PC-3 (cell line): ENCODE measurements around the gene ZC3HAV1L. TPM values are rescaled to one million over a fixed set of nuclear protein-coding genes. Genes with fewer than 3 reads are reported as not detected.

Experiments
- ATAC-seq: fragments of 200-7000 bp; cut with Tn5 transposase; 2 replicates; pipeline ENCODE4 v1.9.1; 2020; ENCODE audit warnings: mild to moderate bottlenecking, moderate library complexity
- BruUV-seq: library from RNA; stranded (reverse); fragments of 400-500 nt; replicated peaks from 2 replicates; lab custom pipeline; 2021; lab: Mats Ljungman, UMichigan
- CTCF ChIA-PET: fragments of 300-600 bp; sonication (Branson Sonifier 250); formaldehyde crosslinking; loops from one replicate; lab custom pipeline; 2022; ENCODE audit warnings: antibody characterized with exemption; lab: Charles Lee
- POLR2A ChIA-PET: fragments of 300-600 bp; sonication (Branson Sonifier 250); formaldehyde crosslinking; loops from one replicate; lab custom pipeline; 2022; ENCODE audit warnings: antibody characterized with exemption; ENCODE audit not compliant: unreplicated experiment; lab: Charles Lee
- DNase-seq: peaks from one replicate; pipeline ENCODE4 v3.0.0-alpha.2; 2015
- H2AFZ ChIP-seq: fragments of 300-600 bp; sonication (generic); 2 replicates; pipeline ENCODE4 v1.6.0; 2016; ENCODE audit warnings: antibody characterized with exemption, low read length
- H3F3A ChIP-seq: fragments of 300-600 bp; sonication (generic); one replicate; pipeline ENCODE4 v1.6.0; 2017; ENCODE audit warnings: antibody characterized with exemption, low read length, control low read depth, mild to moderate bottlenecking; ENCODE audit not compliant: unreplicated experiment
- H3K27ac ChIP-seq: fragments of 300-600 bp; sonication (generic); 2 replicates; pipeline ENCODE4 v1.5.1; 2016; ENCODE audit warnings: mild to moderate bottlenecking, low read length
- H3K27me3 ChIP-seq: fragments of 300-600 bp; sonication (generic); 2 replicates; pipeline ENCODE4 v1.6.1; 2016; ENCODE audit warnings: low read length, mixed read lengths
- H3K36me3 ChIP-seq: fragments of 300-600 bp; sonication (generic); 2 replicates; pipeline ENCODE4 v1.6.1; 2016; ENCODE audit warnings: low read depth, mixed run types, low read length, mixed read lengths
- H3K4me1 ChIP-seq: fragments of 300-600 bp; sonication (generic); 2 replicates; pipeline ENCODE4 v1.5.1; 2016; ENCODE audit warnings: low read length; ENCODE audit not compliant: insufficient read depth
- H3K4me2 ChIP-seq: fragments of 300-600 bp; sonication (generic); 2 replicates; pipeline ENCODE4 v1.6.0; 2016; ENCODE audit warnings: low read length
- H3K4me3 ChIP-seq: fragments of 300-600 bp; sonication (generic); 2 replicates; pipeline ENCODE4 v1.5.1; 2016; ENCODE audit warnings: mild to moderate bottlenecking, low read length, mixed read lengths
- H3K79me2 ChIP-seq: fragments of 300-600 bp; sonication (generic); 2 replicates; pipeline ENCODE4 v1.6.1; 2017; ENCODE audit warnings: low read length, mixed read lengths
- H3K9ac ChIP-seq: fragments of 300-600 bp; sonication (generic); 2 replicates; pipeline ENCODE4 v1.6.0; 2016; ENCODE audit warnings: mild to moderate bottlenecking, low read length
- H3K9me2 ChIP-seq: fragments of 300-600 bp; sonication (generic); replicated peaks from 2 replicates; pipeline ENCODE4 v1.6.1; 2016; ENCODE audit warnings: mixed run types, low read length, mixed read lengths
- H3K9me3 ChIP-seq: fragments of 300-600 bp; sonication (generic); 2 replicates; pipeline ENCODE4 v1.6.1; 2016; ENCODE audit warnings: low read length, mixed read lengths
- H4K20me1 ChIP-seq: fragments of 300-600 bp; sonication (generic); 2 replicates; pipeline ENCODE4 v1.6.1; 2016; ENCODE audit warnings: low read length, mixed read lengths
- EZH2 ChIP-seq: fragments of 300-600 bp; sonication (generic); IDR thresholded peaks from one replicate; pipeline ENCODE4 v1.6.1; 2017; ENCODE audit warnings: antibody characterized with exemption, mild to moderate bottlenecking, low read length; ENCODE audit not compliant: unreplicated experiment
- EZH2phosphoT487 ChIP-seq: fragments of 300-600 bp; sonication (generic); IDR thresholded peaks from 2 replicates; pipeline ENCODE4 v1.6.1; 2018; ENCODE audit warnings: mild to moderate bottlenecking, antibody characterized with exemption, low read length, borderline replicate concordance
- intact Hi-C: fragments of 100-400 bp; cut with micrococcal nuclease; formaldehyde crosslinking; loops from 2 replicates; pipeline ENCODE4 v1.9.0; 2023
- total RNA-seq: library from RNA; depleted of rRNA; stranded (reverse); fragments of >200 nt; gene quantifications from 2 replicates; pipeline ENCODE4 v1.2.3, GENCODE V29; 2014
- TF ChIP-seq, protein P1 (sequence below): fragments of 300-600 bp; sonication (generic); conservative IDR thresholded peaks from 2 replicates; pipeline ENCODE4 v1.5.1; 2017; ENCODE audit warnings: antibody characterized with exemption, low read depth, mild to moderate bottlenecking, low read length

The ZC3HAV1L gene
- total RNA-seq, 1 experiment from 2014 or later, result 8.2 TPM

- TF ChIP-seq EZH2 (no peak), EZH2phosphoT487 (no peak)
- TF ChIP-seq, protein P1, sequence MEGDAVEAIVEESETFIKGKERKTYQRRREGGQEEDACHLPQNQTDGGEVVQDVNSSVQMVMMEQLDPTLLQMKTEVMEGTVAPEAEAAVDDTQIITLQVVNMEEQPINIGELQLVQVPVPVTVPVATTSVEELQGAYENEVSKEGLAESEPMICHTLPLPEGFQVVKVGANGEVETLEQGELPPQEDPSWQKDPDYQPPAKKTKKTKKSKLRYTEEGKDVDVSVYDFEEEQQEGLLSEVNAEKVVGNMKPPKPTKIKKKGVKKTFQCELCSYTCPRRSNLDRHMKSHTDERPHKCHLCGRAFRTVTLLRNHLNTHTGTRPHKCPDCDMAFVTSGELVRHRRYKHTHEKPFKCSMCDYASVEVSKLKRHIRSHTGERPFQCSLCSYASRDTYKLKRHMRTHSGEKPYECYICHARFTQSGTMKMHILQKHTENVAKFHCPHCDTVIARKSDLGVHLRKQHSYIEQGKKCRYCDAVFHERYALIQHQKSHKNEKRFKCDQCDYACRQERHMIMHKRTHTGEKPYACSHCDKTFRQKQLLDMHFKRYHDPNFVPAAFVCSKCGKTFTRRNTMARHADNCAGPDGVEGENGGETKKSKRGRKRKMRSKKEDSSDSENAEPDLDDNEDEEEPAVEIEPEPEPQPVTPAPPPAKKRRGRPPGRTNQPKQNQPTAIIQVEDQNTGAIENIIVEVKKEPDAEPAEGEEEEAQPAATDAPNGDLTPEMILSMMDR, result no peak
- Histone ChIP-seq H3K4me2 (peak overlapping the region; percentile 98), H3F3A (no peaks in the 10 kb centered on the region), H3K9me2 (no peaks in the 10 kb centered on the region; the same call in 1 of the 2 replicates), H3K79me2 (peaks cover 49% of the 10 kb centered on the region), H2AFZ (no peak overlapping the region), H3K27me3 (no peaks in the 10 kb centered on the region), H3K4me3 (peak overlapping the region; percentile 94), H3K9ac (peak overlapping the region; percentile 28), H3K27ac (peak overlapping the region; percentile 78), H3K4me1 (peaks cover 25% of the 10 kb centered on the region), H3K36me3 (peaks cover 35% of the 10 kb centered on the region), H3K9me3 (no peaks in the 10 kb centered on the region), H4K20me1 (peaks cover 13% of the 10 kb centered on the region)
- no TSS peak for BruUV-seq
- peak; percentile 55 for DNase-seq
- peak; percentile 9; the same call in 1 of the 2 replicates for ATAC-seq
- ChIA-PET CTCF (no interaction called here), POLR2A (no interaction called here)
- intact Hi-C loops, result no loop called here
These were observed 2.3 kb downstream of the ZC3HAV1L start for GRCh38 chr7:139033346-139034114.

GRCh38 chr7:139032473-139032872, 3.4 kb downstream of the ZC3HAV1L start:
- no peak overlapping the region for H2AFZ ChIP-seq
- no peak for TF ChIP-seq EZH2phosphoT487
- TF ChIP-seq, protein P1, result no peak
- no peak overlapping the region for H3K4me2 ChIP-seq
- intact Hi-C loops, result no loop called here
- peaks cover 49% of the 10 kb centered on the region for H3K79me2 ChIP-seq
- ChIA-PET CTCF (no interaction called here), POLR2A (no interaction called here)
- no peaks in the 10 kb centered on the region for H3K9me2 ChIP-seq
- peaks cover 25% of the 10 kb centered on the region for H3K4me1 ChIP-seq
- H3F3A ChIP-seq, result no peaks in the 10 kb centered on the region
- H3K36me3 ChIP-seq, result peaks cover 38% of the 10 kb centered on the region
- DNase-seq (no peak), ATAC-seq (no peak)
- no peak overlapping the region for H3K9ac ChIP-seq
- peaks cover 13% of the 10 kb centered on the region for H4K20me1 ChIP-seq
- no peaks in the 10 kb centered on the region for H3K27me3 ChIP-seq
- no peak overlapping the region for H3K27ac ChIP-seq
- H3K4me3 ChIP-seq, result no peak overlapping the region
- no peaks in the 10 kb centered on the region for H3K9me3 ChIP-seq
- BruUV-seq, result no TSS peak

DNA sequence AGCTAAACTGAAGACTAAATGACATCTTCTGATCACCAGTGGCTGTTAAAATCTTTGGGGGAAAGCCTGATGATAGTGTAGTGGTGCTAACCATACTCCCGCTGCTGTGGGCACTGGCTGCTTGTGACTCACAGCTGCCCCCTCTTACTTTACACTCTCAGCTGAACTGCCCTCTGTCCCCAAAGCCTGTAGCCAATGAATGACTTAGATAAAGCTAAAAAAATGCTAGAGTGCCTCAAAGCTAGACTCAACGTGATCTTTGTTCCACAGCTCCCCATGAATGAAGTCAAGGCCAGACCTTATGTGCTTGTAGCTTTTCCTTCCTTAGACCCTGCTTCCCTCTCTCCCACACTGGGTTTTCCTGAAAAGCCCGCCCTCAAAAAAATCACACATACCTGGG, 6.5 kb downstream of the ZC3HAV1L start:
- no peak overlapping the region for H3K27ac ChIP-seq
- ATAC-seq (no peak), DNase-seq (no peak)
- peaks cover 61% of the 10 kb centered on the region for H3K36me3 ChIP-seq
- POLR2A ChIA-PET, result no interaction called here
- H3K79me2 ChIP-seq, result peaks cover 28% of the 10 kb centered on the region
- CTCF ChIA-PET, result no interaction called here
- H3K27me3 ChIP-seq, result no peaks in the 10 kb centered on the region
- H3K4me3 ChIP-seq, result no peak overlapping the region
- H3K9me3 ChIP-seq, result no peaks in the 10 kb centered on the region
- H2AFZ ChIP-seq, result no peak overlapping the region
- peaks cover 13% of the 10 kb centered on the region for H3K4me1 ChIP-seq
- BruUV-seq, result no TSS peak
- no peaks in the 10 kb centered on the region for H3F3A ChIP-seq
- intact Hi-C loops, result no loop called here
- H4K20me1 ChIP-seq, result peaks cover 16% of the 10 kb centered on the region
- H3K9me2 ChIP-seq, result no peaks in the 10 kb centered on the region
- no peak overlapping the region for H3K4me2 ChIP-seq
- TF ChIP-seq EZH2phosphoT487, result no peak
- no peak overlapping the region for H3K9ac ChIP-seq
